T-helper 1 cell treated with Interleukin-12 subunit alpha and Interleukin-12 subunit beta and Interleukin-4 antibody, amounts not matched to agents 30 ng/mL and 1 ng/mL, for 36 hours (primary cell): Measurements from ENCODE around the gene IGSF6. TPM values are rescaled to one million over a fixed set of nuclear protein-coding genes. Genes with fewer than 3 reads are reported as not detected.
"Not testable (repeated sequence)": the region's sequence is repeated elsewhere in the genome, so short reads cannot be mapped to it uniquely, and the experiment has no call there.

ENCODE experiments used
- intact Hi-C: fragments of 100-400 bp; cut with micrococcal nuclease; formaldehyde crosslinking; loops from one replicate; pipeline ENCODE4 v1.15.1; 2024
- total RNA-seq: library from RNA; stranded (reverse); gene quantifications from 2 replicates; pipeline ENCODE4 v1.2.3, GENCODE V29; 2022

Gene IGSF6
- total RNA-seq, 1 donor from 2014 or later = 0.15 TPM

GRCh38 chr16:21630866-21631265 lies 21.5 kb downstream of the IGSF6 start:
- intact Hi-C loops = not testable (repeated sequence)

GRCh38 chr16:21629616-21630539 lies 22.5 kb downstream of the IGSF6 start:
- intact Hi-C loops = not testable (repeated sequence)

GRCh38 chr16:21628772-21629171 lies 23.6 kb downstream of the IGSF6 start:
- intact Hi-C loops = no loop called here

- intact Hi-C loops = no loop called here
Observed at GRCh38 chr16:21628121-21628726, 24.2 kb downstream of the IGSF6 start.

- intact Hi-C loops = no loop called here
Observed at GRCh38 chr16:21626659-21627277, 25.6 kb downstream of the IGSF6 start.

GRCh38 chr16:21625026-21625425 lies 27.4 kb downstream of the IGSF6 start:
- intact Hi-C loops = no loop called here

- intact Hi-C loops = no loop called here
Observed at GRCh38 chr16:21622545-21622944, 29.9 kb downstream of the IGSF6 start.

- intact Hi-C loops = no loop called here
Observed at GRCh38 chr16:21620592-21620991, 31.8 kb downstream of the IGSF6 start.

- intact Hi-C loops = no loop called here
Observed at GRCh38 chr16:21619765-21620425, 32.5 kb downstream of the IGSF6 start.

GRCh38 chr16:21618281-21618680 lies 34.1 kb downstream of the IGSF6 start:
- intact Hi-C loops = no loop called here

- intact Hi-C loops = no loop called here
Observed at GRCh38 chr16:21617607-21618006, 34.8 kb downstream of the IGSF6 start.

GRCh38 chr16:21614896-21615295 lies 37.5 kb downstream of the IGSF6 start:
- intact Hi-C loops = no loop called here

- intact Hi-C loops = no loop called here
Observed at GRCh38 chr16:21613781-21614180, 38.6 kb downstream of the IGSF6 start.

- intact Hi-C loops = no loop called here
Observed at GRCh38 chr16:21613361-21613760, 39.0 kb downstream of the IGSF6 start.

- intact Hi-C loops = no loop called here
Observed at GRCh38 chr16:21611556-21612384, 40.6 kb downstream of the IGSF6 start.

- intact Hi-C loops = no loop called here
Observed at GRCh38 chr16:21611198-21611555, 41.2 kb downstream of the IGSF6 start.

GRCh38 chr16:21610766-21611165 lies 41.6 kb downstream of the IGSF6 start:
- intact Hi-C loops = no loop called here

- intact Hi-C loops = no loop called here
Observed at GRCh38 chr16:21610006-21610544, 42.3 kb downstream of the IGSF6 start.

- intact Hi-C loops = loop anchor here (1.0 kb wide), 1 partner anchor 9 kb away; the partner anchor contains the start of gene METTL9
Observed at GRCh38 chr16:21608639-21609328, 43.6 kb downstream of the IGSF6 start.

- intact Hi-C loops = not testable (repeated sequence)
Observed at GRCh38 chr16:21605848-21606247, 46.6 kb downstream of the IGSF6 start.
